ENCODE measurements around the gene TEKT2. TPM values are rescaled to one million over a fixed set of nuclear protein-coding genes. Genes with fewer than 3 reads are reported as not detected.
A peak's percentile ranks its signal among the peaks of the same experiment; 100 is the strongest.

TEKT2 gene
- total and polyA plus RNA-seq, 8 donors = 0.32 to 16.0 (median 9.2) TPM

DNA sequence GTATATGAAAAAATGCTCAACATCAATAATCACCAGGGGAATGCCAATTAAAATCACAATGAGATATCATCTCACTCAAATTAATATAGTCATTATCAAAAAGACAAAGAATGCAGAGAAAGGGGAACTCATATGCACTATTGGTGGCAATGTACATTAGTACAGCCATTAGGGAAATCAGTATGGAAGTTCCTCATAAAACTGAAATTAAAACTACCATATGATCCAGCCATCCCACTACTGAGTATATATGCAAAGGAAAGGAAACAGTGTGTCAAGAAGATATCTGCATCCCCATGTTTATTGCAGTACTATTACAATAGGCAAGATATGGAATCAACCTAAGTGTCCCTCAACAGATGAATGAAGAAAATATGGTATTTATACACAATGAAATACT is 32.1 kb upstream of the TEKT2 start:
- TF ChIP-seq, protein P1, sequence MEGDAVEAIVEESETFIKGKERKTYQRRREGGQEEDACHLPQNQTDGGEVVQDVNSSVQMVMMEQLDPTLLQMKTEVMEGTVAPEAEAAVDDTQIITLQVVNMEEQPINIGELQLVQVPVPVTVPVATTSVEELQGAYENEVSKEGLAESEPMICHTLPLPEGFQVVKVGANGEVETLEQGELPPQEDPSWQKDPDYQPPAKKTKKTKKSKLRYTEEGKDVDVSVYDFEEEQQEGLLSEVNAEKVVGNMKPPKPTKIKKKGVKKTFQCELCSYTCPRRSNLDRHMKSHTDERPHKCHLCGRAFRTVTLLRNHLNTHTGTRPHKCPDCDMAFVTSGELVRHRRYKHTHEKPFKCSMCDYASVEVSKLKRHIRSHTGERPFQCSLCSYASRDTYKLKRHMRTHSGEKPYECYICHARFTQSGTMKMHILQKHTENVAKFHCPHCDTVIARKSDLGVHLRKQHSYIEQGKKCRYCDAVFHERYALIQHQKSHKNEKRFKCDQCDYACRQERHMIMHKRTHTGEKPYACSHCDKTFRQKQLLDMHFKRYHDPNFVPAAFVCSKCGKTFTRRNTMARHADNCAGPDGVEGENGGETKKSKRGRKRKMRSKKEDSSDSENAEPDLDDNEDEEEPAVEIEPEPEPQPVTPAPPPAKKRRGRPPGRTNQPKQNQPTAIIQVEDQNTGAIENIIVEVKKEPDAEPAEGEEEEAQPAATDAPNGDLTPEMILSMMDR (IDR thresholded peaks at IDR 0.05) = no peak
- DNase-seq (no peak), ATAC-seq (no peak)
- H3K4me1 ChIP-seq = peaks cover 0 to 4% of the 10 kb centered on the region in 2 donors
- peaks cover 0 to 2% of the 10 kb centered on the region in 2 donors for H3K9me3 ChIP-seq
- intact Hi-C loops (cut with DNase I) = no loop called here
- H3K4me3 ChIP-seq = no peak overlapping the region
- H3K27ac ChIP-seq = no peak overlapping the region
- peaks cover 0 to 69% of the 10 kb centered on the region in 2 donors for H3K36me3 ChIP-seq
- no peaks in the 10 kb centered on the region for H3K27me3 ChIP-seq

DNA sequence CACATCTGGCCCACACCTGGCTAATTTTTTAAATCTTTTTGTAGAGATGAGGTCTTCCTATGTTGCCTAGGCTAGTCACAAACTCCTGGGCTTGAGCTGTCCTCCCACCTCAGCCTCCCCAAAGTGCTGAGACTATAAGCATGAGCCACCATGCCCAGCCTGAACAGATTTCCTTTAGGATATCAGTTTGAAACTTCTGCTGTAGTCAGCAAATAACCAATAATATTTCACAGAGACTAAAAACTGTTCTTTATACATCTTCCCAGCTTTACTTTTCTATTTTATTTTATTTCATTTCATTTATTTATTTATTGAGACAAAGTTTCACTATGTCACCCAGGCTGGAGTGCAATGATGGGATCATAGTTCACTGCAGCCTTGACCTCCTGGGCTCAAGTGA is 29.9 kb upstream of the TEKT2 start:
- Histone ChIP-seq H3K4me3 (no peak overlapping the region), H3K27me3 (no peaks in the 10 kb centered on the region), H3K9me3 (no peaks in the 10 kb centered on the region), H3K36me3 (peaks cover 0 to 48% of the 10 kb centered on the region in 2 donors), H3K4me1 (peaks cover 0 to 4% of the 10 kb centered on the region in 2 donors), H3K27ac (no peak overlapping the region)
- no peak for DNase-seq
- ATAC-seq = no peak
- intact Hi-C loops (cut with DNase I) = no loop called here
- TF ChIP-seq, protein P1 (IDR thresholded peaks at IDR 0.05) = no peak

DNA sequence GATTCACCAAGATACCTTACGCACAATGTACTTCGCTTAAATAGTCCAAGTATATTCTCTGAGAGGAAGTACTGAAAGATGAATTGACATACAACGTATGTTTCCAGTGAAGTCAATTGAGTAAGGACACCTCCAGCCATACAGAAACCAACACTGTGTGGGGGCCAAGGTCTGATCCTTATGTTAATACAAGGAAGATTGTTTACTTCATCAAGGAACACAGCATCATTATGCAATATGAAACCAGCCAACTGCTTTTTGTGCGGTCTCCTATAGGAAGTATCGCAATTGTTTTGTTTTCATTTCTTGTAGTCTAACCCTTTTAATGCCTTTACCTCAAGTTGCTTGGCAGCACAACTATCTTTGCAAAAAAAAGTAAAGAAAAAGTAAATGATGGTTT is 28.2 kb upstream of the TEKT2 start:
- intact Hi-C loops (cut with DNase I) = no loop called here
- TF ChIP-seq, protein P1 (IDR thresholded peaks at IDR 0.05) = no peak
- ATAC-seq = no peak
- no peaks in the 10 kb centered on the region for H3K27me3 ChIP-seq
- H3K4me1 ChIP-seq = peaks cover 0 to 4% of the 10 kb centered on the region in 2 donors
- no peak overlapping the region for H3K4me3 ChIP-seq
- peaks cover 0 to 32% of the 10 kb centered on the region in 2 donors for H3K36me3 ChIP-seq
- no peaks in the 10 kb centered on the region for H3K9me3 ChIP-seq
- H3K27ac ChIP-seq = peak overlapping the region in 1 of 2 donors; percentile 60
- no peak for DNase-seq

DNA sequence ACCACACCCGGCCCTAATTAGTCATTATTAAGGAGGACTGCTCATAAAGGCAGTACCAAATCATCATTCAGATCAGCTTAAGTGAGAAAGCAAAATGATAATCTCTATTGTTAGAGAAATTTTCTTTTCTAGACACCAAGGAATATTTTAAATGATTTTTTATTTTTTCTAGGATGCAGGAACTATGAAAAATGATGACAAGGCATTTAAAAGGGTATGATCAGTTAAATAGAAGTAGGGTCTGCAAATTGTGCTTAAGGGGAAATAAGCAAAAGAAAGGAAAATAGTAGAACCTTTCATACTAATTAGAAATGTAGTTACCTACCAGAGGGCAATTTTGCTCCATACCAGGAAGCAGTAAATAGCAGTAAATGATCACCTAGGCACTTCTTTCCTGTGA is 21.6 kb upstream of the TEKT2 start:
- ATAC-seq = no peak
- no peaks in the 10 kb centered on the region for H3K9me3 ChIP-seq
- H3K36me3 ChIP-seq = peaks cover 0 to 4% of the 10 kb centered on the region in 2 donors
- no peak overlapping the region for H3K27ac ChIP-seq
- no peak overlapping the region for H3K4me3 ChIP-seq
- no peaks in the 10 kb centered on the region for H3K4me1 ChIP-seq
- H3K27me3 ChIP-seq = no peaks in the 10 kb centered on the region
- intact Hi-C loops (cut with DNase I) = no loop called here
- no peak for DNase-seq
- TF ChIP-seq, protein P1 (IDR thresholded peaks at IDR 0.05) = no peak

DNA sequence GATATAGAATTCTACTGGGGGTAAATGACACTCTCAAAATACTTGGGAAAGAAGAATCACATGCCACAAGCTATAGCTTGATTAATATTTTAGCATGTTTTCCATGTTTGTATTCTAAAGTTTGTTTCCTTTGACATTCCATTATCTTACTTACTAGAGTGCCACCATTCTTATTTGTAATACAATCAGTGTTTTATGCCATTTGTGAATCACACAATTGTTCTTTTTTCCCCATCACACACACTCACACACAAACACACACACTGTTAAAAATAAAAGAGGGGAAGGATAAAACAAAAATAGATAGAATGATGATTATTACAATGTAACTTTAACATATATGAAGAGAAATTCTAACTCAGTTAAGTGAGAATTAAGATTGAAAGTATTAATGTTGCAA is 16.0 kb upstream of the TEKT2 start:
- ATAC-seq = no peak
- Histone ChIP-seq H3K4me1 (no peaks in the 10 kb centered on the region), H3K27me3 (no peaks in the 10 kb centered on the region), H3K9me3 (peaks cover 0 to 4% of the 10 kb centered on the region in 2 donors), H3K36me3 (peaks cover 0 to 4% of the 10 kb centered on the region in 2 donors), H3K4me3 (no peak overlapping the region), H3K27ac (no peak overlapping the region)
- TF ChIP-seq, protein P1 (IDR thresholded peaks at IDR 0.05) = no peak
- intact Hi-C loops (cut with DNase I) = no loop called here
- DNase-seq = no peak

Data from left lung (tissue), 10 donors.